Right forelimb (tissue), 1 donor: ENCODE measurements around the gene FFAR1.

Experiments
- DNase-seq: peaks from one replicate; pipeline ENCODE4 v3.0.0-alpha.2; 2018

FFAR1 gene, protein sequence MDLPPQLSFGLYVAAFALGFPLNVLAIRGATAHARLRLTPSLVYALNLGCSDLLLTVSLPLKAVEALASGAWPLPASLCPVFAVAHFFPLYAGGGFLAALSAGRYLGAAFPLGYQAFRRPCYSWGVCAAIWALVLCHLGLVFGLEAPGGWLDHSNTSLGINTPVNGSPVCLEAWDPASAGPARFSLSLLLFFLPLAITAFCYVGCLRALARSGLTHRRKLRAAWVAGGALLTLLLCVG (N-terminal part only)

DNA sequence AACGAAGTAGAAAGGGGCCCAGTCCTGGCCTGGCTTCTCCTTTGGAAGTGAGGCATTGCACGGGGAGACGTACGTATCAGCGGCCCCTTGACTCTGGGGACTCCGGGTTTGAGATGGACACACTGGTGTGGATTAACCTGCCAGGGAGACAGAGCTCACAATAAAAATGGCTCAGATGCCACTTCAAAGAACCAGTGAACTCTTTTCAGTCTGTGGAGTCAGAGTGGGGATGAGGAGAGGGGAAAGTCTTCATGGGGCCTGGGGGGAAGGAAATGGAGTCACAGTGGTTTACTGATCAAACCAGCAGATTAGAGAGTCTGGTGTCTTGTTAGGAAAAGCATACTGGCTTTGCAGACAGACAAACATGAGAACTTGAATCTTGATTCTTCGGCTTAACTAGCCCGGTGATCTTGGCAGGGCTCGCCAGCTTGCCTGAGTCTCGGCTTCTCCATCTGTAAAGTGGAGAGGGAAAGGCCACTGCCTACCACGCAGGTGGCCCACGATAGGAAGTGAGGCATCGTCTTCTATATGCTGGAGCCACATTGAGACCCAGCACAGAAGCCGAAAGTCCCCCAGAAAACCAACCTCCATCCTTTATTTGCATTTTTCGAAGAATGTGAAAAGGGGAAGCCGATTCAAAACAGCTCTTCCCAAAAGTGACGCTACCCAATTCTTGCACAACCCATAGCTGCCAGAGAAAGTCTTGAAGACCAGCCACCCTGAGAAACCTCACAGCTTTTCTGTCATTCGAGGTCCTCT lies at the start of gene FFAR1:
FFAR1 (plus strand) TSS at position 732 of the 759 bp plus-strand sequence. CDS start 3,650 bp downstream, outside the sequence.
- no peak for DNase-seq

- DNase-seq, result no peak
Observed at GRCh38 chr19:35297922-35298321, 49.8 kb upstream of the FFAR1 start.

- no peak for DNase-seq
Observed at GRCh38 chr19:35298561-35298972, 49.1 kb upstream of the FFAR1 start.

DNA sequence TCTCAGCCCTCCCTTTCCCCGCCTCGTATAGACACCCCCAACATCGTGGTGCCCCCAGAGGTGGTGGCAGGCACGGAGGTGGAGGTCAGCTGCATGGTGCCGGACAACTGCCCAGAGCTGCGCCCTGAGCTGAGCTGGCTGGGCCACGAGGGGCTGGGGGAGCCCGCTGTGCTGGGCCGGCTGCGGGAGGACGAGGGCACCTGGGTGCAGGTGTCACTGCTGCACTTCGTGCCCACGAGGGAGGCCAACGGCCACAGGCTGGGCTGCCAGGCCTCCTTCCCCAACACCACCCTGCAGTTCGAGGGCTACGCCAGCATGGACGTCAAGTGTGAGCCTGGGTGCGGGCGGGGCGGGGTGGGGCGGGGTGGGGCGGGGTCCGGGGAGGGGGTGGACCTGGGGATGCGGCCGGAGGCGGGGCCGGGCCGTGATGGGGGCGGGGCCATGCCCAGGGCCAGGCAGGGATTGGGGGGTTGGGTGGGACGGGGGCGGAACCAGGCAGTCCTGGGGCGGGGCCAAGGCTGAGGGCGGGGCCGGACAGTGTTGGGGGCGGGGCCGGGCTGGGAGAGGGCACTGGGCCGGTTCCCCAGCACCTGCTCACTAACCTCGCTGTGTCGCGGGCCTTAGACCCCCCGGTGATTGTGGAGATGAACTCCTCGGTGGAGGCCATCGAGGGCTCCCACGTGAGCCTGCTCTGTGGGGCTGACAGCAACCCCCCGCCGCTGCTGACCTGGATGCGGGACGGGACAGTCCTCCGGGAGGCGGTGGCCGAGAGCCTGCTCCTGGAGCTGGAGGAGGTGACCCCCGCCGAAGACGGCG lies 48.0 kb upstream of the FFAR1 start:
- DNase-seq, result no peak

- DNase-seq, result no peak
Observed at GRCh38 chr19:35300339-35300649, 47.4 kb upstream of the FFAR1 start.

DNA sequence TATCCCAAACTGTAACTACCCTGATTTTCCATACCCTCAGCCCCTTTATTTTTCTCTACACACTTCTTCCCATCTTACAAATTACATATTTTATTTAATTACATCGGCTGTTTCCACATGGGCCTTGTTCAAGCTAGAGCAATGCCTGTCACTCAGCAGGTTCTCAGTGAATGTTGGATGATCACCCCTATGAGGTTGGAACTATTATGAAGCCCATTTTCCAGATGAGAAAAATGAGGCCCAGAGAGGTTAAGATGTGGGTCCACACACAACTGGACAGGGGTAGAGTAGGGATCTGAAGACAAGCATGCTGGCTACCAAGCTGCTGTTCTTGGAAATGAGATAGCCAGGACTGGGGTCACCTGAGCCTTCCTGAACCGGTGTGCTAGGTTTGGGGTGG lies 45.7 kb upstream of the FFAR1 start:
- DNase-seq, result no peak

- no peak for DNase-seq
Observed at GRCh38 chr19:35302446-35302845, 45.3 kb upstream of the FFAR1 start.

- no peak for DNase-seq
Observed at GRCh38 chr19:35303357-35303915, 44.3 kb upstream of the FFAR1 start.

DNA sequence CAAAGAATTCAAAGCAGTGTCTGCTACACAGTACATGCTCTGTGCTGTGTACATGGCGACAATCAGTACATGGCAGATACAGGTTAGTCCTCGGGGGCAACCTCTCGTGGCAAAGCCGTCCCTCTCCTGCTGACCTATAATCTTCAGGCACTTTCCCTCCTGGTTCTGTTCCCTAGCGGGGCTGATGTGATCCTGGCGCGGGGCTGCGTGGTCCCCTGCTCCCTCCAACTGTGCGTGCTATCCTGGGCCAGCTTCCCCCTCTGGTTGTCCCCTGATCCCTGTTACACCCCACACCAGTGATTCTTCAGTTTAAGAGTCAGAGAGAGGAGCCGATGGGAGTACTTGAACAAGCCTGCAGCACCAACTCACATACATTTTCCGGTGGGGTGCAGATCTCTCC lies 43.7 kb upstream of the FFAR1 start:
- DNase-seq, result no peak

- DNase-seq, result no peak
Observed at GRCh38 chr19:35305181-35305580, 42.5 kb upstream of the FFAR1 start.

DNA sequence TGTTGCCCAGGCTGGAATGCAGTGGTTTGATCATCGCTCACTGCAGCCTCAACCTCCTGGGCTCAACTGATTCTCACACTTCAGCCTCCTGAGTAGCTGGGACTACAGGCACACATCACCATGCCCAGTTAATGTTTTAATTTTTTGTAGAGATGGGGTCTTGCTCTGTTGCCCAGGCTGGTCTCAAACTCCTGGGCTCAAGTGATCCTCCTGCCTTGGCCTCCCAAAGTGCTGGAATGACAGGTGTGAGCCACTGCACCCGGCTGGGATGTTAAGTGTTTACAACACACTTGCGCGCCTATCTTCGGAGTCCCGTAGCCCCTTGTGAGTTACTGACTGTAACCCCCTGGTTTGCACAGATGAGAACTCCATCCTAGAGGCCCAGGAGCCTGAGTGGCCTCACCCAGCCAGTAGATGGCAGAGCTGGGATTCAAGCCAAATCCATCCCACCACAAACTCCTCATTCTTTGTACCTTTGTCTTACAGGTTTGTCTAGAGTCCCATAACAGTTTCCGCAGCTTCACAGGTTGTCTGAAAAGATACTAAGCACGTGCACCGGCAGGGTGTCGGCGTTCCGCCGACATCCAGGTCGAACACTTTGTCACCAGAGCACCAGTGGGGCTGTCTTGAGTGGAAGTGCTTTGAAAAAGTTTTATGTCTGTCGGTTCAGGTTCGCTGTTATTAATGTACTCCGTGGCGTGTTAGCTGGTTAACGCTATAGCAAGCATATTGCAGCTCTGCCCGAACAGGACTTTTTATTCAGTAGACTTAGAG lies 41.0 kb upstream of the FFAR1 start:
- no peak for DNase-seq

DNA sequence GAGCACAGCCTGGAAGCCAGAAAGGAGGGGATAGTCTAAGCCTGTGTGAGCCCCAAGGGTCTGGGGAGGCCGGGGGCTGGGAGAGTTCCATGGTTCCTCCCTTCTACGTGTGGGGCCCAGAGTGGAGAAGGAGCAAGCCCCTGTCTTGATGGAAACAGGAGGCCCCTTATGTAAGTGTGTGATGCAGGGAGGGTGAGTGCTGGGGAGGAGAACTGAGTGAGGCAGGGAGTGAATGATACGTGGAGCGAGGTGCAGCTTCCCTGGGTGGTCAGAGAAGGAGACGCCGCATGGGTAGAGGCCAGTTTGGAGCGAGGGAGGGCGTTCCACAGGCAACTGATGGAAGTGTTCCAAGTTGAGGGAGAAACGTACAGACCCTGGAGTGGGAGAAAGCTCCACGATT lies 39.8 kb upstream of the FFAR1 start:
- DNase-seq, result peak; percentile 55

GRCh38 chr19:35308910-35309309 lies 38.8 kb upstream of the FFAR1 start:
- DNase-seq, result no peak

DNA sequence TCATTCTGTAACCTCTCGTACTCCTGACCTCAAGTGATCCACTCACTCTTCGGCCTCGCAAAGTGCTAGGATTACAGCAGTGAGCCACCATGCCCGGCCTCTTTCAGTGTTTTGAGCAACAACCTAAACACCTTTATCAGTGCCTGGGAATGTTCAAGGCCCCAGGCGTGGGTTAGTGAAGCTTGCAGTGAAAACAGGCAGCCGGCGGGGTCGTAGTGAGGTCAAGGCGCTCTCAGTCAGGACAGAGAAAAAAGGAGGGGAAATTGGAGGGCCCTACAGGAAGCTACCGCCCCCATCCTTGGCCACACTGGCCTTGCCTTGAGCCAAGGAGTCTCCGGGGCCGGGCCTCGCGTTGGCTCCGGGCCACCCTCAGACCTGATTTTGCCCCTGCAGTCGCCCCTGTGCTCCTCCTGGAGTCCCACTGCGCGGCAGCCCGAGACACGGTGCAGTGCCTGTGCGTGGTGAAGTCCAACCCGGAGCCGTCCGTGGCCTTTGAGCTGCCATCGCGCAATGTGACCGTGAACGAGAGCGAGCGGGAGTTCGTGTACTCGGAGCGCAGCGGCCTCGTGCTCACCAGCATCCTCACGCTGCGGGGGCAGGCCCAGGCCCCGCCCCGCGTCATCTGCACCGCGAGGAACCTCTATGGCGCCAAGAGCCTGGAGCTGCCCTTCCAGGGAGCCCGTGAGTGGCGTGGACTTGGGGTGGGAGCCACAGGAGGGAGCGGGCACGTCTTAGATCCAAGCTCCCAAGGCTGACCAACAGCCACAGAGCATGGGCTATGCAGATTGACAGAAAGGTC lies 38.0 kb upstream of the FFAR1 start:
- DNase-seq, result peak; percentile 66

- DNase-seq, result no peak
Observed at GRCh38 chr19:35310331-35310730, 37.4 kb upstream of the FFAR1 start.

DNA sequence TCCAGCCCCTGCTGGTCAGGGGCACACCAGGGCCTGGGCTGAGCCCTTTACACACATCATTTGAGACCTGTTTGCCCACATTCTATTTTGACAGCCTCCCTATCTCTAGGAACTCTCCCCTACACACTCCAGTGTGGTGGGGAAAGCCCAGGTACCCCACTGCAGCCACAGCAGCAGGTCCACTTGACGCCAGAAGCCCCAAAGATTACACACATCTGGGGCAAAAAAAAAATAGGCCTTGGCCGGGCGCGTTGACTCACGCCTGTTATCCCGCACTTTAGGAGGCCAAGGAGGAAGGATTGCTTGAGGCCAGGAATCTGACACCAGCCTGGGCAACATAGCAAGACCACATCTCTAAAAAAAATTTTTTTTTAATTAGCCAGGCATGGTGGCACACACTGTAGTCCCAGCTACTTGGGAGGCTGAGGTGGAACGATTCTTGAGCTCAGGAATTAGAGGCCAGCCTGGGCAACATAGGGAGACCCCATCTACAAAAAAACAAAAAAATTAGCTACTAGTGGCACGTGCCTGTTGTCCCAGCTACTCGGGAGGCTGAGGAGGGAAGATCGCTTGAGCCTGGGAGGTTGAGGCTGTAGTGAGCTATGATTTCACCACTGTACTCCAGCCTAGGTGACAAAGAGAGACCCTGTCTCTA lies 36.8 kb upstream of the FFAR1 start:
- no peak for DNase-seq

GRCh38 chr19:35311901-35312665 lies 35.6 kb upstream of the FFAR1 start:
- DNase-seq, result no peak

- DNase-seq, result no peak
Observed at GRCh38 chr19:35313587-35313986, 34.1 kb upstream of the FFAR1 start.

GRCh38 chr19:35314031-35314430 lies 33.7 kb upstream of the FFAR1 start:
- no peak for DNase-seq

GRCh38 chr19:35314858-35315470 lies 32.7 kb upstream of the FFAR1 start:
- no peak for DNase-seq
